IMR-90 (cell line): Measurements from ENCODE around the gene SELENOH. TPM values are rescaled to one million over a fixed set of nuclear protein-coding genes. Genes with fewer than 3 reads are reported as not detected.

ENCODE experiments used
- ATAC-seq: fragments of 200-7000 bp; cut with Tn5 transposase; 2 replicates; pipeline ENCODE4 v1.9.1; 2020; ENCODE audit warnings: low read depth, mild to moderate bottlenecking, moderate library complexity
- BruUV-seq: library from RNA; stranded (reverse); fragments of 400-500 nt; replicated peaks from 2 replicates; lab custom pipeline; 2021; lab: Mats Ljungman, UMichigan
- CTCF ChIA-PET: fragments of 300-600 bp; formaldehyde crosslinking; extraction: SDS; loops from one replicate; lab custom pipeline; 2021; ENCODE audit warnings: antibody characterized with exemption; lab: Yijun Ruan, JAX
- POLR2A ChIA-PET: fragments of 300-600 bp; sonication (Branson Sonifier 250); formaldehyde crosslinking; loops from one replicate; lab custom pipeline; 2022; ENCODE audit warnings: antibody characterized with exemption; ENCODE audit not compliant: unreplicated experiment; lab: Charles Lee
- DNase-seq: peaks from one replicate; pipeline ENCODE4 v3.0.0; 2013
- H2AFZ ChIP-seq: replicated peaks from 2 replicates; pipeline ENCODE3; 2013; ENCODE audit warnings: low read length, mild to moderate bottlenecking; ENCODE audit not compliant: poor library complexity
- H2AK5ac ChIP-seq: 2 replicates; pipeline ENCODE4 v1.6.1; 2013; ENCODE audit warnings: low read depth, low read length, inconsistent platforms
- H2AK9ac ChIP-seq: replicated peaks from 2 replicates; pipeline ENCODE3; 2013; ENCODE audit warnings: mild to moderate bottlenecking, low read depth, low read length, moderate library complexity; ENCODE audit not compliant: poor library complexity
- H2BK120ac ChIP-seq: 2 replicates; pipeline ENCODE4 v1.6.1; 2013; ENCODE audit warnings: low read depth, low read length, inconsistent platforms
- H2BK15ac ChIP-seq: 3 replicates; pipeline ENCODE4 v1.6.1; 2013; ENCODE audit warnings: low read depth, low read length, inconsistent platforms
- H2BK20ac ChIP-seq: 2 replicates; pipeline ENCODE4 v1.6.1; 2013; ENCODE audit warnings: low read depth, mild to moderate bottlenecking, inconsistent platforms, low read length, moderate library complexity
- H2BK5ac ChIP-seq: 2 replicates; pipeline ENCODE4 v1.6.1; 2013; ENCODE audit warnings: mild to moderate bottlenecking, low read depth, low read length, inconsistent platforms; ENCODE audit not compliant: poor library complexity, severe bottlenecking
- H3K14ac ChIP-seq: replicated peaks from 2 replicates; pipeline ENCODE4 v1.6.1; 2013; ENCODE audit warnings: low read depth, low read length, inconsistent platforms
- H3K18ac ChIP-seq: 2 replicates; pipeline ENCODE4 v1.6.1; 2013; ENCODE audit warnings: low read depth, low read length, control low read depth
- H3K23ac ChIP-seq: 2 replicates; pipeline ENCODE4 v1.6.1; 2013; ENCODE audit warnings: low read depth, low read length, inconsistent platforms
- H3K27ac ChIP-seq: 2 replicates; pipeline ENCODE4 v1.5.1; 2013; ENCODE audit warnings: mild to moderate bottlenecking, control low read depth, low read length; ENCODE audit not compliant: insufficient read depth
- H3K27me3 ChIP-seq: 2 replicates; pipeline ENCODE4 v1.6.1; 2013; ENCODE audit warnings: low read length; ENCODE audit not compliant: control insufficient read depth, insufficient read depth
- H3K36me3 ChIP-seq: 2 replicates; pipeline ENCODE4 v1.6.1; 2013; ENCODE audit warnings: low read length, mixed read lengths; ENCODE audit not compliant: control insufficient read depth, insufficient read depth
- H3K4ac ChIP-seq: 2 replicates; pipeline ENCODE4 v1.6.1; 2013; ENCODE audit warnings: low read depth, low read length, inconsistent platforms
- H3K4me1 ChIP-seq: 2 replicates; pipeline ENCODE4 v1.6.1; 2013; ENCODE audit warnings: low read length, mixed read lengths; ENCODE audit not compliant: control insufficient read depth, insufficient read depth
- H3K4me2 ChIP-seq: 2 replicates; pipeline ENCODE4 v1.6.1; 2013; ENCODE audit warnings: low read depth, mild to moderate bottlenecking, control low read depth, low read length, moderate library complexity
- H3K4me3 ChIP-seq: 2 replicates; pipeline ENCODE4 v1.5.1; 2013; ENCODE audit warnings: low read depth, mild to moderate bottlenecking, control low read depth, low read length, moderate library complexity; ENCODE audit not compliant: insufficient read depth
- H3K56ac ChIP-seq: 2 replicates; pipeline ENCODE4 v1.6.1; 2013; ENCODE audit warnings: low read length, inconsistent platforms; ENCODE audit not compliant: insufficient read depth; ENCODE audit errors: extremely low read depth
- H3K79me1 ChIP-seq, 2 experiments: 2 replicates each; pipeline ENCODE4 v1.6.1; 2013; ENCODE audit warnings: low read length in 2 of 2, inconsistent platforms in 1 of 2, low read depth in 1 of 2
- H3K9ac ChIP-seq: 2 replicates; pipeline ENCODE4 v1.6.1; 2013; ENCODE audit warnings: low read depth, low read length, control low read depth
- H3K9me1 ChIP-seq: 2 replicates; pipeline ENCODE4 v1.6.1; 2013; ENCODE audit warnings: low read length, inconsistent platforms; ENCODE audit not compliant: insufficient read depth
- H3K9me3 ChIP-seq: 2 replicates; pipeline ENCODE4 v1.6.1; 2013; ENCODE audit warnings: low read length; ENCODE audit not compliant: control insufficient read depth, insufficient read depth
- H4K20me1 ChIP-seq: 2 replicates; pipeline ENCODE4 v1.6.1; 2013; ENCODE audit warnings: low read length, inconsistent platforms; ENCODE audit not compliant: insufficient read depth
- H4K5ac ChIP-seq: 2 replicates; pipeline ENCODE4 v1.6.1; 2013; ENCODE audit warnings: mild to moderate bottlenecking, low read depth, low read length, control low read depth
- H4K8ac ChIP-seq, 2 experiments: 2 replicates each; pipeline ENCODE4 v1.6.1; 2013; ENCODE audit warnings: low read depth in 2 of 2, low read length in 2 of 2, control low read depth in 1 of 2, inconsistent platforms in 1 of 2
- H4K91ac ChIP-seq: 2 replicates; pipeline ENCODE4 v1.6.1; 2013; ENCODE audit warnings: low read depth, low read length, inconsistent platforms; ENCODE audit not compliant: insufficient read depth
- CHD1 ChIP-seq: IDR thresholded peaks from 2 replicates; pipeline ENCODE4 v1.6.1; 2012; ENCODE audit warnings: low read depth, low read length, improper control_type of control experiment
- ELK1 ChIP-seq: fragments of 150-350 bp; IDR thresholded peaks from 2 replicates; pipeline ENCODE4 v1.6.1; 2016; ENCODE audit warnings: low read depth, mild to moderate bottlenecking, low read length, moderate library complexity, borderline replicate concordance
- MAFK ChIP-seq: IDR thresholded peaks from 2 replicates; pipeline ENCODE4 v1.6.1; 2012; ENCODE audit warnings: low read depth, low read length, improper control_type of control experiment
- MAZ ChIP-seq: IDR thresholded peaks from 2 replicates; pipeline ENCODE4 v1.6.1; 2012; ENCODE audit warnings: low read depth, mild to moderate bottlenecking, low read length, improper control_type of control experiment, moderate library complexity, borderline replicate concordance
- MXI1 ChIP-seq: IDR thresholded peaks from 2 replicates; pipeline ENCODE4 v1.6.1; 2012; ENCODE audit warnings: low read depth, mild to moderate bottlenecking, low read length, moderate library complexity, borderline replicate concordance
- WGBS, 2 experiments: methylation state at CpG; one replicate each; pipeline versions ENCODE4 v1.1.5 to v1.1.7; 2013; ENCODE audit warnings: missing lambda C conversion rate in 2 of 2; ENCODE audit not compliant: insufficient read length in 1 of 2; ENCODE audit errors: extremely low coverage in 2 of 2; 5-methylcytosine and 5-hydroxymethylcytosine counted together
- dilution Hi-C: fragments of 300-500 bp; cut with HindIII; formaldehyde crosslinking; loops from one replicate; pipeline ENCODE4 v1.14.3; 2018; ENCODE audit warnings: low sequenced_read_pairs; ENCODE audit not compliant: unreplicated experiment
- in situ Hi-C: fragments of 300-500 bp; cut with MboI; formaldehyde crosslinking; loops from 3 replicates; pipeline ENCODE4 v1.14.3; 2019; ENCODE audit warnings: low sequenced_read_pairs, inconsistent platforms, mixed read lengths
- intact Hi-C: fragments of 100-400 bp; cut with micrococcal nuclease; formaldehyde crosslinking; loops from 2 replicates; pipeline ENCODE4 v1.10.0; 2022
- polyA plus RNA-seq, 3 experiments: library from polyadenylated mRNA; depleted of rRNA; stranded (reverse); fragments of >200 nt; gene quantifications; 2 replicates each; pipeline ENCODE4 v1.2.3, GENCODE V29; 2012; ENCODE audit warnings: low replicate concordance in 1 of 3
- total RNA-seq: library from RNA; depleted of rRNA; stranded (reverse); fragments of >200 nt; gene quantifications from 2 replicates; pipeline ENCODE4 v1.2.3, GENCODE V29; 2012

Gene SELENOH
- total and polyA plus RNA-seq, 2 of the 4 experiments (the other 2 are of a cell fraction): 40.3 to 107 TPM

- TF ChIP-seq ELK1: no peak
- no peak for TF ChIP-seq MAFK
Observed at GRCh38 chr11:57699813-57700212, 41.5 kb upstream of the SELENOH start (continued).

GRCh38 chr11:57700425-57700824 is 40.9 kb upstream of the SELENOH start:
- no peak for TF ChIP-seq MAZ
- TF ChIP-seq MXI1: no peak
- TF ChIP-seq CHD1: no peak
- H2AK5ac ChIP-seq: no peak overlapping the region
- H2BK120ac ChIP-seq: no peak overlapping the region
- no peaks in the 10 kb centered on the region for H3K9me3 ChIP-seq
- H3K9ac ChIP-seq: no peak overlapping the region
- H3K4me2 ChIP-seq: no peak overlapping the region
- no peaks in the 10 kb centered on the region for H3K27me3 ChIP-seq
- H2BK5ac ChIP-seq: no peak overlapping the region
- ATAC-seq: no peak
- H4K5ac ChIP-seq: no peak overlapping the region
- no peak for DNase-seq
- H4K8ac ChIP-seq: no peak overlapping the region
- no peak overlapping the region for H3K27ac ChIP-seq
- H3K56ac ChIP-seq: no peak overlapping the region
- dilution Hi-C loops: no loop called here
- in situ Hi-C loops: no loop called here
- H3K4me1 ChIP-seq: no peaks in the 10 kb centered on the region
- no peak overlapping the region for H2AFZ ChIP-seq
- H2BK15ac ChIP-seq: no peak overlapping the region
- no CpG with 5 or more reads among the region's 3 CpGs for WGBS, 2 experiments
- H3K9me1 ChIP-seq: 0 out of 2 replicates have a peak, but pooled peaks cover 4% of the 10 kb centered on the region
- H4K91ac ChIP-seq: no peak overlapping the region
- peaks cover 9 to 12% of the 10 kb centered on the region in 2 experiments; a peak in 3 of 4 replicates for H3K79me1 ChIP-seq
- no peak overlapping the region for H3K18ac ChIP-seq
- H2BK20ac ChIP-seq: no peak overlapping the region
- BruUV-seq: TSS peak; percentile 84
- POLR2A ChIA-PET: no interaction called here
- intact Hi-C loops: no loop called here
- peaks cover 3% of the 10 kb centered on the region; the same call in 1 of the 2 replicates for H4K20me1 ChIP-seq
- CTCF ChIA-PET: no interaction called here
- H2AK9ac ChIP-seq: no peak overlapping the region
- H3K4me3 ChIP-seq: no peak overlapping the region
- H3K4ac ChIP-seq: no peak overlapping the region
- H3K36me3 ChIP-seq: peaks cover 60% of the 10 kb centered on the region
- H3K14ac ChIP-seq: no peak overlapping the region
- H3K23ac ChIP-seq: no peak overlapping the region
